Left lobe of liver (tissue), 1 donor: ENCODE data around the gene PPP1R3C. TPM values are rescaled to one million over a fixed set of nuclear protein-coding genes. Genes with fewer than 3 reads are reported as not detected.

ENCODE experiments used
- total RNA-seq: library from RNA; stranded (reverse); gene quantifications from one replicate; pipeline ENCODE4 v1.2.1, GENCODE V29; 2021
- donor health status: DM: no; HTN: yes; CAD: no.

PPP1R3C gene
- total RNA-seq, 1 donor from 2014 or later, result 136 TPM

Other genes starting within 250 kb of the PPP1R3C start
- 1.7 TPM for gene HECTD2, start 222.7 kb downstream of the PPP1R3C start, total RNA-seq
- 11.8 TPM for gene TNKS2, start 165.4 kb upstream of the PPP1R3C start, total RNA-seq